IPS-20b (cell line): ENCODE measurements around the gene MCTP1.

Experiments used
- H3K27ac ChIP-seq: one replicate; pipeline ENCODE4 v1.5.1; 2013; ENCODE audit warnings: low read length
- H3K27me3 ChIP-seq: 2 replicates; pipeline ENCODE4 v1.6.1; 2013; ENCODE audit warnings: mild to moderate bottlenecking, low read length, inconsistent platforms; ENCODE audit not compliant: insufficient read depth
- H3K36me3 ChIP-seq: 2 replicates; pipeline ENCODE4 v1.6.1; 2013; ENCODE audit warnings: low read depth, mild to moderate bottlenecking, inconsistent platforms, low read length, moderate library complexity; ENCODE audit not compliant: insufficient read depth
- H3K4me1 ChIP-seq: 2 replicates; pipeline ENCODE4 v1.6.1; 2013; ENCODE audit warnings: mild to moderate bottlenecking, control low read depth, inconsistent platforms, low read length, moderate library complexity; ENCODE audit not compliant: insufficient read depth
- H3K4me3 ChIP-seq: 2 replicates; pipeline ENCODE4 v1.5.1; 2013; ENCODE audit warnings: mild to moderate bottlenecking, low read length, inconsistent platforms
- H3K9ac ChIP-seq: 2 replicates; pipeline ENCODE4 v1.6.1; 2013; ENCODE audit warnings: low read depth, mild to moderate bottlenecking, inconsistent platforms, low read length, moderate library complexity
- H3K9me3 ChIP-seq: 2 replicates; pipeline ENCODE4 v1.6.1; 2013; ENCODE audit warnings: mild to moderate bottlenecking, low read depth, low read length, inconsistent platforms; ENCODE audit not compliant: insufficient read depth

MCTP1 gene

GRCh38 chr5:94675965-94676618 lies 608.8 kb downstream of the MCTP1 start:
- no peaks in the 10 kb centered on the region for H3K27me3 ChIP-seq
- H3K27ac ChIP-seq, result no peak overlapping the region
- no peak overlapping the region for H3K9ac ChIP-seq
- H3K36me3 ChIP-seq, result peaks cover 19% of the 10 kb centered on the region
- no peaks in the 10 kb centered on the region for H3K9me3 ChIP-seq
- H3K4me1 ChIP-seq, result no peaks in the 10 kb centered on the region
- no peak overlapping the region for H3K4me3 ChIP-seq

GRCh38 chr5:94674490-94675382 lies 610.2 kb downstream of the MCTP1 start:
- Histone ChIP-seq H3K36me3 (peaks cover 25% of the 10 kb centered on the region), H3K27me3 (no peaks in the 10 kb centered on the region), H3K9ac (no peak overlapping the region), H3K27ac (no peak overlapping the region), H3K9me3 (no peaks in the 10 kb centered on the region), H3K4me3 (no peak overlapping the region), H3K4me1 (no peaks in the 10 kb centered on the region)

- no peaks in the 10 kb centered on the region for H3K9me3 ChIP-seq
- no peak overlapping the region for H3K27ac ChIP-seq
- no peak overlapping the region for H3K4me3 ChIP-seq
- no peaks in the 10 kb centered on the region for H3K4me1 ChIP-seq
- peaks cover 28% of the 10 kb centered on the region for H3K36me3 ChIP-seq
- H3K9ac ChIP-seq, result no peak overlapping the region
- H3K27me3 ChIP-seq, result no peaks in the 10 kb centered on the region
Measured at GRCh38 chr5:94672746-94673145, 612.1 kb downstream of the MCTP1 start.

GRCh38 chr5:94670726-94671125 lies 614.2 kb downstream of the MCTP1 start:
- no peaks in the 10 kb centered on the region for H3K9me3 ChIP-seq
- no peak overlapping the region for H3K4me3 ChIP-seq
- H3K27me3 ChIP-seq, result no peaks in the 10 kb centered on the region
- no peaks in the 10 kb centered on the region for H3K4me1 ChIP-seq
- H3K9ac ChIP-seq, result no peak overlapping the region
- peaks cover 20% of the 10 kb centered on the region for H3K36me3 ChIP-seq
- H3K27ac ChIP-seq, result no peak overlapping the region

GRCh38 chr5:94667937-94668336 lies 617.0 kb downstream of the MCTP1 start:
- Histone ChIP-seq H3K9me3 (no peaks in the 10 kb centered on the region), H3K4me1 (no peaks in the 10 kb centered on the region), H3K27me3 (no peaks in the 10 kb centered on the region), H3K36me3 (peaks cover 40% of the 10 kb centered on the region), H3K4me3 (no peak overlapping the region), H3K27ac (no peak overlapping the region), H3K9ac (no peak overlapping the region)

GRCh38 chr5:94661086-94661485 lies 623.8 kb downstream of the MCTP1 start:
- Histone ChIP-seq H3K4me1 (no peaks in the 10 kb centered on the region), H3K36me3 (peaks cover 46% of the 10 kb centered on the region), H3K9ac (no peak overlapping the region), H3K27me3 (no peaks in the 10 kb centered on the region), H3K4me3 (no peak overlapping the region), H3K9me3 (peaks cover 15% of the 10 kb centered on the region; the same call in 1 of the 2 replicates), H3K27ac (no peak overlapping the region)

- H3K9ac ChIP-seq, result no peak overlapping the region
- peaks cover 15% of the 10 kb centered on the region; the same call in 1 of the 2 replicates for H3K9me3 ChIP-seq
- no peaks in the 10 kb centered on the region for H3K4me1 ChIP-seq
- H3K27ac ChIP-seq, result no peak overlapping the region
- H3K4me3 ChIP-seq, result no peak overlapping the region
- H3K27me3 ChIP-seq, result no peaks in the 10 kb centered on the region
- H3K36me3 ChIP-seq, result peaks cover 47% of the 10 kb centered on the region
Measured at GRCh38 chr5:94660506-94660905, 624.4 kb downstream of the MCTP1 start.

- Histone ChIP-seq H3K9ac (no peak overlapping the region), H3K4me3 (no peak overlapping the region), H3K27me3 (no peaks in the 10 kb centered on the region), H3K27ac (no peak overlapping the region), H3K9me3 (peaks cover 26% of the 10 kb centered on the region), H3K36me3 (peaks cover 51% of the 10 kb centered on the region), H3K4me1 (no peaks in the 10 kb centered on the region)
Measured at GRCh38 chr5:94658272-94658671, 626.6 kb downstream of the MCTP1 start.
